Bronchial epithelial cell (primary cell): Measurements from ENCODE around the gene KDM1A. TPM values are rescaled to one million over a fixed set of nuclear protein-coding genes. Genes with fewer than 3 reads are reported as not detected.

ENCODE experiments used
- DNase-seq: peaks from one replicate; pipeline ENCODE4 v3.0.0-alpha.2; 2010; ENCODE audit warnings: low read depth
- FAIRE-seq: peaks from 2 replicates; lab custom pipeline; 2011; peaks lifted over from hg19 to GRCh38; lab: Jason Lieb, UNC
- H3K27me3 ChIP-seq: 2 replicates; pipeline ENCODE4 v1.5.1; 2011; ENCODE audit warnings: low read length; ENCODE audit not compliant: control insufficient read depth, insufficient read depth
- H3K36me3 ChIP-seq: 2 replicates; pipeline ENCODE4 v1.5.1; 2011; ENCODE audit warnings: low read length; ENCODE audit not compliant: control insufficient read depth, insufficient read depth
- H3K4me3 ChIP-seq: 2 replicates; pipeline ENCODE4 v1.5.1; 2011; ENCODE audit warnings: mild to moderate bottlenecking, low read depth, low read length, control low read depth
- total RNA-seq: library from RNA; depleted of rRNA; stranded (reverse); fragments of >200 nt; gene quantifications from 2 replicates; pipeline ENCODE4 v1.2.1, GENCODE V29; 2014
- TF ChIP-seq, protein P1 (sequence below): IDR thresholded peaks from 2 replicates; pipeline ENCODE4 v1.5.1; 2011; ENCODE audit warnings: mild to moderate bottlenecking, moderate library complexity, low read length, control low read depth, inconsistent platforms; ENCODE audit not compliant: insufficient read depth, severe bottlenecking

The KDM1A gene
- 69.8 and 71.1 TPM in 2 replicates for total RNA-seq

- TF ChIP-seq, protein P1, sequence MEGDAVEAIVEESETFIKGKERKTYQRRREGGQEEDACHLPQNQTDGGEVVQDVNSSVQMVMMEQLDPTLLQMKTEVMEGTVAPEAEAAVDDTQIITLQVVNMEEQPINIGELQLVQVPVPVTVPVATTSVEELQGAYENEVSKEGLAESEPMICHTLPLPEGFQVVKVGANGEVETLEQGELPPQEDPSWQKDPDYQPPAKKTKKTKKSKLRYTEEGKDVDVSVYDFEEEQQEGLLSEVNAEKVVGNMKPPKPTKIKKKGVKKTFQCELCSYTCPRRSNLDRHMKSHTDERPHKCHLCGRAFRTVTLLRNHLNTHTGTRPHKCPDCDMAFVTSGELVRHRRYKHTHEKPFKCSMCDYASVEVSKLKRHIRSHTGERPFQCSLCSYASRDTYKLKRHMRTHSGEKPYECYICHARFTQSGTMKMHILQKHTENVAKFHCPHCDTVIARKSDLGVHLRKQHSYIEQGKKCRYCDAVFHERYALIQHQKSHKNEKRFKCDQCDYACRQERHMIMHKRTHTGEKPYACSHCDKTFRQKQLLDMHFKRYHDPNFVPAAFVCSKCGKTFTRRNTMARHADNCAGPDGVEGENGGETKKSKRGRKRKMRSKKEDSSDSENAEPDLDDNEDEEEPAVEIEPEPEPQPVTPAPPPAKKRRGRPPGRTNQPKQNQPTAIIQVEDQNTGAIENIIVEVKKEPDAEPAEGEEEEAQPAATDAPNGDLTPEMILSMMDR, result peak; percentile 38
- DNase-seq, result peak; percentile 87
- H3K27me3 ChIP-seq, result no peaks in the 10 kb centered on the region
- no peak for FAIRE-seq
- H3K4me3 ChIP-seq, result peak within 1 kb of the TSS; percentile 96
- H3K36me3 ChIP-seq, result no peaks in the 10 kb centered on the region
Observed at GRCh38 chr1:23019094-23019862, at the start of gene KDM1A. Gene KDM1A, plus strand, starts transcription at chr1:23019468. Its CDS starts 129 bp downstream, at chr1:23019597.

- peaks cover 5% of the 10 kb centered on the region for H3K27me3 ChIP-seq
- TF ChIP-seq, protein P1, result no peak
- no peak for FAIRE-seq
Observed at GRCh38 chr1:22970096-22970495, 49.2 kb upstream of the KDM1A start.

DNA sequence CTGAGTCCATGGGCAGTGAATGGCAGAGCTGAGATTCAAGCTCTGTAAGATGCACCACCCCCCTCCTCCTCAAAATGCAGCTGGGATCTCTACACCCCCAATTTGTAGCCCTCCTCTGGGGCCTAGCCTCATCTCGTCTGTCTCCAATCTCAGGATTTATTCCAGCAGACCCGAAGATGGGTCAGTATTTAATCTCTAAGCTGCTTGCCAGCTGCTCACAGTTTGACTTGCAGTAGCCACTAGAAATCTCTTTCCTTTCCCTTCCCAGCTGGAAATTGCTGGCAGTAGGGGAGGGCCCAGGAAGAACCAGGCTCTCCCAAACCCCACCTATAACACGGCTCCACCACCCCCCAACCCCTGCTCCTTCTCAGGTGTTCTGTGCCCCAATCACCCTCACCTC lies 48.1 kb upstream of the KDM1A start:
- DNase-seq, result no peak
- Histone ChIP-seq H3K27me3 (peaks cover 5% of the 10 kb centered on the region), H3K36me3 (no peaks in the 10 kb centered on the region), H3K4me3 (no peak overlapping the region)
- TF ChIP-seq, protein P1, result no peak
- no peak for FAIRE-seq

More at GRCh38 chr1:22970096-22970495, 49.2 kb upstream of the KDM1A start:
- no peak overlapping the region for H3K4me3 ChIP-seq
- H3K36me3 ChIP-seq, result no peaks in the 10 kb centered on the region
- DNase-seq, result no peak

- peaks cover 3% of the 10 kb centered on the region for H3K27me3 ChIP-seq
- peak; percentile 43 for DNase-seq
- no peak overlapping the region for H3K4me3 ChIP-seq
- no peaks in the 10 kb centered on the region for H3K36me3 ChIP-seq
- TF ChIP-seq, protein P1, result no peak
- no peak for FAIRE-seq
Observed at GRCh38 chr1:22971611-22972405, 47.5 kb upstream of the KDM1A start.

- TF ChIP-seq, protein P1, result no peak
- no peaks in the 10 kb centered on the region for H3K36me3 ChIP-seq
- DNase-seq (no peak), FAIRE-seq (no peak)
- H3K4me3 ChIP-seq, result no peak within 1 kb of the TSS
- peaks cover 3% of the 10 kb centered on the region for H3K27me3 ChIP-seq
Observed at GRCh38 chr1:22972760-22973159, 46.5 kb upstream of the KDM1A start, which contains the start of gene LACTBL1. Gene LACTBL1, minus strand, starts transcription at chr1:22972866. Its CDS starts 550 bp downstream, at chr1:22972316.
